ENCODE results near the gene BCL11B.
A peak's percentile ranks its signal among the peaks of the same experiment; 100 is the strongest.

Gene BCL11B

DNA sequence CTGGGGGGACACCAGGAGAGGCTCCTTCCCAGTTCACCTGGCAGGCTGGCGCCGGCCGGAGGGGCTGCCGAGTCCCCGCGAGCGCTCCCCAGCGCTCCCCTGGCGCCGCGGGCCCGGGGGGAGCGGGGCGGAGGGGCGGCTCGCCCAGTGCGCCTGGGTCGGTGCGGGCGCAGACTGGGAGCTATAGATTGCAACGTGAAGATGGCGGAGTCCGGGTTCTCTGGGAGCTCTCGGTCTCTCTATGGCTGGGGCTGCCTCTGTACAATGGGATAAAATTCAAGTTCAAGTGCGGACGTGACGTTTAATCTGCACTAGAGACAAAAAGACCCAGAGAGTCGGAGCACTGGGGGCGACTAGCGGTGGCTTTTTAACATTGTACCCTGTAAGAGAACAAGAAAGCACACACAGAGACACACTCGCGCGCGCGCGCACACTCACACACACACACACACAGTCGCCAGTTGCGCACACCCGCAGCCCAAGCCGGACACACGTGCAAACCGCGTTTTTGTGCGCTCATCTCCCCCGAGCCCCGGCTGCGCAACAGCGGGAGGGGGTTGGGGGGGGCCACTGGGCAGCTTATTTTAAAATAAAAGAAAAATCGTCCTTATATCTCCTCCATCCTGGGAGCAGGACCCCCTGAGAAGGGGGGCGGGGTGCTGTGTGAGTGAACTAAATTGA lies at the start of gene BCL11B:
BCL11B (minus strand) TSS at position 247 of the 681 bp plus-strand sequence. CDS start 979 bp downstream, outside the sequence.
- DNase-seq (ENCODE audit: low read depth) = peak; percentile 76

GRCh38 chr14:99321236-99321925 lies 49.4 kb upstream of the BCL11B start:
- no peak for DNase-seq (ENCODE audit: low read depth)

- DNase-seq (ENCODE audit: low read depth) = no peak
Measured at GRCh38 chr14:99320621-99321235, 48.7 kb upstream of the BCL11B start.

GRCh38 chr14:99320105-99320572 lies 48.1 kb upstream of the BCL11B start:
- DNase-seq (ENCODE audit: low read depth) = peak; percentile 69

DNA sequence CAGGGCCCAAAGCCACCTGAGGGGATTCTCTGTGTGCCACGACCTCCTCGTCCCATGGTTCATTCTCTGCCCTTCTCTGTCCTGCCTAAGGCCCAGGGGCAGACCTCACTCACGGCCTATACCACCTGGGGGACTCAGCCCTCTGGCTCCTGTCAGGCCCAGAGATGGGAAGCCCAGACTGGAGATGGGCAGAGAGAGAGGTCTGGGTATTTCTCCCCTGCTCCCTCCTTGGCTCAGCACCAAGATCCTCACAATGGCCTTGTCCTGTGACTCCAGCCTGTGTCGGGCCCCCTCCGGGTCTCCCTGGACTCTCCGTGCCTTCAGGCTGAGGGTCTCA lies 46.9 kb upstream of the BCL11B start:
- DNase-seq (ENCODE audit: low read depth) = no peak

GRCh38 chr14:99318091-99318958 lies 46.3 kb upstream of the BCL11B start:
- DNase-seq (ENCODE audit: low read depth) = no peak

- DNase-seq (ENCODE audit: low read depth) = no peak
Measured at GRCh38 chr14:99317231-99318090, 45.5 kb upstream of the BCL11B start.

GRCh38 chr14:99316281-99317163 lies 44.5 kb upstream of the BCL11B start:
- no peak for DNase-seq (ENCODE audit: low read depth)

GRCh38 chr14:99315197-99315596 lies 43.2 kb upstream of the BCL11B start:
- DNase-seq (ENCODE audit: low read depth) = no peak

DNA sequence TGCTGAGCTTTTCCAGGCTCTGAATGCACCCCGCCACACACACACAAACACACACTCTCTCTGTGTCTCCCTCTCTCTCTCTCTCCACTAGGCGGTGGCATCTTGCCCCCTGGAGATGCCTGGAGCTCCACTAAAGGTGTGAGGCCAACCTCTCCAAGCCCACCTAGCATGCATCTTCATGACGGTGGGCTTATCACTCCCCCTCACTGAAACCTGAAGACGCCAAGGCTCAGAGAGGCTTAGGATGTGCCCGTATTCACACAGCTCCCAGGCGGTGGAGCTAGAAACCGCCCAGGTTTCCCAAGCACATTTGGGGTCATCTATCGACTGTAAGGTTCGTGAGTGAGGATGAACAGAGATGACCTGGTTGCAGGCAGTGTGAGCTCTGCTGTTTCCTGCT lies 42.6 kb upstream of the BCL11B start:
- no peak for DNase-seq (ENCODE audit: low read depth)

DNA sequence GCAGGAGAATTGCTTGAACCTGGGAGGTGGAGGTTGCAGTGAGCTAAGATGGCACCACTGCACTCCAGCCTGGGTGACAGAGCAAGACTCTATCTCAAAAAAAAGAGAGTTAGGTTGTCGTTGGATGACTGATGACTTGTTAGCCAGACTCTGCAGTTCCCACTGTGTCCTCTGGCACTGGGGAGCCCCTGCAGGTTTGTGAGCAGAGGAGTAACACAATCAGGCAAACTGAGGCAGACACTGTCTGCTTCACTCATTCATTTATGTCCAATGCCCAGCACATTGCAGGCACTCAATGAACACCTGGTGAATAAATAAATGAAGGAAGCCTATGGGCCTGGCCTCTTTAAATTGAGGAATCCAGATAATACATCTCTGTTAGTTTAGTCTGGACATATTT lies 41.2 kb upstream of the BCL11B start:
- no peak for DNase-seq (ENCODE audit: low read depth)

DNA sequence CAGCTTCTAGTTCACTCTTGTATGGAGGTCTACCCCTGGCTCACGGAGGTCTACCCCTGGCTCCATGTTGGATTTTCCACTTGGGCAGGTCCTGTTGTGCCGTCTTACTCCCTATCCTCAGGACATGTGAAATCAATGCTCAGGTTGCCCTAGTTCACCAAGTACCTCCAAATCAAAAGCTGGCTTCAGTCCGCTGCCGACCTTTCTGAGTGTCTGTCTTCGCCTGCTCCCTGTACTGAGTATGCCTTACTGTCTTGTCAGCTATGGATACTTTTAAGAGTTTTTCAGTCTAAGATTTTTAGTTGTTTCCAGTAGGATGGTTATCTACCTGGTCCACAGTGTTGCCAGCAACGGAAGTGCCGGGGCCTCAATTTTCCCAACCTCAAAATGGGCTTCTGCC lies 40.1 kb upstream of the BCL11B start:
- DNase-seq (ENCODE audit: low read depth) = no peak

- no peak for DNase-seq (ENCODE audit: low read depth)
Measured at GRCh38 chr14:99309220-99309766, 37.3 kb upstream of the BCL11B start.

DNA sequence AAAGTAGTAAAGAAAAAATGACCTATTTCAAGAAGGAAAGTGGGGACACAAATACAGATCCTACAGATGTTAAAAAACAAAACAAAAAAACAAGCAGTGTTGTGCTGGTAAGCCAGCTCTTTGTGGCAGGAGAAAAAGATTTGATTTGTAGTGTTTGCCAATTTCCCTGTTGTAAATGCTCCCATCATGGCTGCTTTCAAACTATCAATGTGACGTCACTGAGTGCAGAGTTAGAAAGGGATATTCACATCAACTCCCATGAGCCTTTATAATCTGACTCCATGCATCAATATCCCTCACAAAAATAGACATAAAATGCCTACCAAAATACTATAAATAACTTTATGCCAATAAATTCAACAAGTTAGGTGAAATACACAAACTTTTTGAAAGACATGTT lies 32.2 kb upstream of the BCL11B start:
- no peak for DNase-seq (ENCODE audit: low read depth)

DNA sequence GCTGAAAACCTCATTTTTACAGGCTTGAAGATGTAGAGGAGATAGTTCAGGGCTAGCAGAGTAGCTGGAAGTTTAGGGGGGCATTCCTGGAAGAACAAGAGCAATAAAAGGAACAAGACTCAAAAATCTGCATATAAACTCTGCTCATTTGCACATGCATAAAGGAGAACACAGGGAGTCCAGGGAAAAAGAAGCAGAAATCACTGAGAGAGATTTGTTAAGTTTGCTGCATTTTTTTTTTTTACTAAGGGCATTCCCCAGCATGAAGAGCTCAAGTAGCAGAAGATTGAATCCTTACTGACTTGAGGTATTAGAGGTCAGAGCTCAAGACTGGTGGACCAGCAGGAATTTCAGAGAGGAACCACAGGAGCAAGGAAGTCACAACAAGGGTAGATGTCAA lies 28.2 kb upstream of the BCL11B start:
- DNase-seq (ENCODE audit: low read depth) = no peak

- no peak for DNase-seq (ENCODE audit: low read depth)
Measured at GRCh38 chr14:99296517-99296916, 24.5 kb upstream of the BCL11B start.

GRCh38 chr14:99289394-99290189 lies 17.6 kb upstream of the BCL11B start:
- no peak for DNase-seq (ENCODE audit: low read depth)

DNA sequence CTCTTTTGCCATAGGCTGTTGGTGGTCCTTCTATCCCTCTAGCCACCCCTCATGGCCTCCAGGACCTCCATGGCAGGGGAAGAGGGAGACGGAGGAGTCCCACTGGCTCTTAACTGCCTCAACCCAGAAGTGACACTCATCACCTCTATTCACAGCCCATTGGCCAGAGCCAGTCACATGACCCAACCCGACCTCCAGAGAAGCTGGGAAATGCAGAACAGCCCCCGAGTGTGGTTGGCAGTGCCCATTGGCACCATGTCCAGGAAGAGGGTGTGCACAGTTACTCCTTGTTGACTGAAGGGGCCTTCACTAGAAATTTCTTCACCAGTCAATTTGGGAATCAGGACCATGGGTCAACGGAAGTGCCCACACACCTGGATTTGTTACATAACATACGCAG lies 17.0 kb upstream of the BCL11B start:
- DNase-seq (ENCODE audit: low read depth) = no peak

GRCh38 chr14:99287269-99287942 lies 15.4 kb upstream of the BCL11B start:
- DNase-seq (ENCODE audit: low read depth) = no peak

Measured in stimulated activated CD8-positive, alpha-beta memory T cell treated with anti-CD3 and anti-CD28 coated beads, Interleukin-4, amount 100 ng/mL, for 24 hours (primary cell).